Mammary epithelial cell (primary cell): Measurements from ENCODE around the gene AP4E1.

Experiments
- CTCF ChIP-seq, 2 donors: IDR thresholded peaks in 1 of 2; conservative IDR thresholded peaks in 1 of 2; 2 replicates each; pipeline ENCODE4 v1.5.1; 2011 to 2012; ENCODE audit warnings: inconsistent platforms in 2 of 2, low read length in 2 of 2, mild to moderate bottlenecking in 2 of 2, control low read depth in 1 of 2, low read depth in 1 of 2; ENCODE audit not compliant: insufficient read depth in 1 of 2; ENCODE audit errors: extremely low read depth in 1 of 2
- EZH2 ChIP-seq: IDR thresholded peaks from 2 replicates; pipeline ENCODE4 v1.6.1; 2012; ENCODE audit warnings: low read length, inconsistent platforms, borderline replicate concordance

GRCh38 chr15:50929062-50929461, 20.6 kb downstream of the AP4E1 start:
- no peak for TF ChIP-seq CTCF (conservative IDR thresholded peaks at IDR 0.05 in 1 of 2, IDR thresholded peaks at IDR 0.05 in 1 of 2; ENCODE audit: extremely low read depth in 1 of 2, insufficient read depth in 1 of 2, low read depth in 1 of 2, low read length in 2 of 2)
- no peak for TF ChIP-seq EZH2
